Naive thymus-derived CD4-positive, alpha-beta T cell (primary cell): ENCODE data around the gene SLC25A38. TPM values are rescaled to one million over a fixed set of nuclear protein-coding genes. Genes with fewer than 3 reads are reported as not detected.
"Not testable (repeated sequence)": the region's sequence is repeated elsewhere in the genome, so short reads cannot be mapped to it uniquely, and the experiment has no call there.

ENCODE experiments used
- ATAC-seq: fragments of 150-1000 bp; cut with Tn5 transposase; 2 replicates; pipeline ENCODE4 v1.10.0; 2021; ENCODE audit warnings: mild to moderate bottlenecking, moderate library complexity
- CTCF ChIA-PET: fragments of 350-600 bp; sonication (Branson Sonifier 250); formaldehyde crosslinking; loops from one replicate; lab custom pipeline; 2021; ENCODE audit warnings: antibody characterized with exemption; lab: Charles Lee
- POLR2A ChIA-PET: fragments of 350-600 bp; sonication (Branson Sonifier 250); formaldehyde crosslinking; loops from one replicate; lab custom pipeline; 2021; ENCODE audit warnings: antibody characterized with exemption, inconsistent platforms; lab: Charles Lee
- DNase-seq, 9 donors: peaks; one replicate each; pipeline versions ENCODE4 v3.0.0 to v3.0.0-alpha.2; 2020 to 2022; ENCODE audit warnings: mixed read lengths in 1 of 9
- H3K27ac ChIP-seq: one replicate; pipeline ENCODE4 v1.7.0; 2013; ENCODE audit warnings: mild to moderate bottlenecking, low read depth, low read length, moderate library complexity
- H3K27me3 ChIP-seq, 2 donors: one replicate each; pipeline ENCODE4 v1.7.0; 2013; ENCODE audit warnings: low read length in 2 of 2, mild to moderate bottlenecking in 2 of 2, moderate library complexity in 2 of 2; ENCODE audit not compliant: control insufficient read depth in 2 of 2, insufficient read depth in 2 of 2
- H3K36me3 ChIP-seq, 3 experiments: 1 replicate in 2 of 3; 2 replicates in 1 of 3; pipeline ENCODE4 v1.7.0; 2013; ENCODE audit warnings: low read length in 3 of 3, mild to moderate bottlenecking in 3 of 3, moderate library complexity in 1 of 3; ENCODE audit not compliant: insufficient read depth in 3 of 3, control insufficient read depth in 2 of 3
- H3K4me1 ChIP-seq, 2 donors: one replicate each; pipeline ENCODE4 v1.7.0; 2013; ENCODE audit warnings: low read length in 2 of 2, mild to moderate bottlenecking in 2 of 2, moderate library complexity in 1 of 2; ENCODE audit not compliant: control insufficient read depth in 2 of 2, insufficient read depth in 2 of 2
- H3K4me3 ChIP-seq: 2 replicates; pipeline ENCODE4 v1.7.0; 2013; ENCODE audit warnings: mild to moderate bottlenecking, low read length
- H3K9me3 ChIP-seq, 3 experiments: 1 replicate in 2 of 3; 2 replicates in 1 of 3; pipeline ENCODE4 v1.7.0; 2013; ENCODE audit warnings: low read length in 3 of 3; ENCODE audit not compliant: control insufficient read depth in 2 of 3
- H3K27ac Mint-ChIP-seq, 9 donors: one replicate each; pipeline ENCODE4 v1.8.0; 2020 to 2022; ENCODE audit warnings: mixed read lengths in 9 of 9, mild to moderate bottlenecking in 8 of 9, moderate library complexity in 5 of 9, inconsistent platforms in 2 of 9
- H3K27me3 Mint-ChIP-seq, 5 donors: one replicate each; pipeline ENCODE4 v1.8.0; 2021 to 2022; ENCODE audit warnings: mixed read lengths in 5 of 5, mild to moderate bottlenecking in 1 of 5
- H3K36me3 Mint-ChIP-seq, 5 donors: one replicate each; pipeline ENCODE4 v1.8.0; 2020 to 2022; ENCODE audit warnings: mixed read lengths in 5 of 5, mild to moderate bottlenecking in 3 of 5, inconsistent platforms in 1 of 5
- H3K4me1 Mint-ChIP-seq, 7 donors: one replicate each; pipeline ENCODE4 v1.8.0; 2020 to 2022; ENCODE audit warnings: mixed read lengths in 7 of 7, mild to moderate bottlenecking in 3 of 7, inconsistent platforms in 1 of 7
- H3K4me3 Mint-ChIP-seq, 10 donors: one replicate each; pipeline ENCODE4 v1.8.0; 2020 to 2022; ENCODE audit warnings: mild to moderate bottlenecking in 10 of 10, mixed read lengths in 10 of 10, moderate library complexity in 6 of 10, inconsistent platforms in 2 of 10
- H3K9me3 Mint-ChIP-seq, 11 donors: one replicate each; pipeline ENCODE4 v1.8.0; 2020 to 2022; ENCODE audit warnings: mixed read lengths in 11 of 11, mild to moderate bottlenecking in 4 of 11, inconsistent platforms in 1 of 11, moderate library complexity in 1 of 11
- intact Hi-C, 2 donors: fragments of 100-400 bp; cut with micrococcal nuclease; formaldehyde crosslinking; loops; one replicate each; pipeline ENCODE4 v1.15.1; 2023
- polyA plus RNA-seq, 2 donors: library from polyadenylated mRNA; unstranded; fragments of 300-500 nt; fragmentation: Illumina TruSeq; gene quantifications; one replicate each; pipeline ENCODE4 v1.2.3, GENCODE V29; 2021
- total RNA-seq, 6 experiments: library from RNA in 5 of 6; stranded (reverse) in 5 of 6; gene quantifications; 1 replicate in 5 of 6; 2 replicates in 1 of 6; pipeline ENCODE4 v1.2.3 and lab custom pipeline; 2021 to 2026

The SLC25A38 gene
- total and polyA plus RNA-seq, 7 experiments from 2014 or later: 30.3 to 53.7 (median 46.8) TPM

DNA sequence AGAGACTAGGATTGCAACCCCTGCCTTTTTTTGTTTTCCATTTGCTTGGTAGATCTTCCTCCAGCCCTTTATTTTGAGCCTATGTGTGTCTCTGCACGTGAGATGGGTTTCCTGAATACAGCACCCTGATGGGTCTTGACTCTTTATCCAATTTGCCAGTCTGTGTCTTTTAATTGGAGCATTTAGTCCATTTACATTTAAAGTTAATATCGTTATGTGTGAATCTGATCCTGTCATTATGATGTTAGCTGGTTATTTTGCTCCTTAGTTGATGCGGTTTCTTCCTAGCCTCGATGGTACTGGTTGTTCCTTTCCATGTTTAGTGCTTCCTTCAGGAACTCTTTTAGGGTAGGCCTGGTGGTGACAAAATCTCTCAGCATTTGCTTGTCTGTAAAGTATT lies 12.7 kb upstream of the SLC25A38 start:
- H3K4me3 ChIP-seq, H3K36me3 ChIP-seq, H3K9me3 ChIP-seq, POLR2A ChIA-PET, H3K4me3 Mint-ChIP-seq, H3K27me3 ChIP-seq, H3K27ac ChIP-seq, H3K27ac Mint-ChIP-seq, CTCF ChIA-PET, H3K4me1 Mint-ChIP-seq, H3K4me1 ChIP-seq, intact Hi-C loops, ATAC-seq, DNase-seq: not testable (repeated sequence)
- Mint-ChIP-seq H3K36me3 (peaks cover 0 to 36% (median 4%) of the 10 kb centered on the region in 5 donors), H3K27me3 (peaks cover 0 to 21% (median 0%) of the 10 kb centered on the region in 5 donors), H3K9me3 (peaks cover 0 to 18% (median 3%) of the 10 kb centered on the region in 11 donors)

DNA sequence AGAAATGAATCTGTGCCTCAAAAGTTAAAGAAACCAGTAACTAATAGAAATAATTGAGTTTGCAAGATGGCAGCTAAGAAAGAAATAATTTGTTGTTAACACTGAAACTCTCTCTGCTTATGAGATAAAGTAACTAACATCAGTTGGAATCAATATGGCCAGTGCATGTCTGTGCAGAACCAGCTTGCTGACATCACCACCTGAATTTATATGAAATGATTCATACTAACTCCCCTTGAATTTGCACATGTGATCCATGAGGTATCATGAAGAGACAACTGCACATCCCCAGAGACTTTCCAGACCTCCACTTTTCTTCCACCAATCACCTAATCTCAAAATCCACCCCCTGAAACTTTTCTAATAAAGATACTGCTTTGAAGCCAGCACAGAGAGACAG lies 10.3 kb upstream of the SLC25A38 start:
- H3K4me1 Mint-ChIP-seq: peaks cover 0 to 12% (median 0%) of the 10 kb centered on the region in 7 donors
- H3K36me3 Mint-ChIP-seq: peaks cover 0 to 32% (median 4%) of the 10 kb centered on the region in 5 donors
- H3K9me3 ChIP-seq: no peaks in the 10 kb centered on the region
- no peak overlapping the region for H3K27ac Mint-ChIP-seq
- ChIA-PET POLR2A (no interaction called here), CTCF (interaction anchor here (1.5 kb wide), 1 partner anchor 81 kb away, joined by 4 read pairs; no protein-coding TSS in a partner anchor)
- intact Hi-C loops: no loop called here
- no peaks in the 10 kb centered on the region for H3K27me3 ChIP-seq
- H3K27ac ChIP-seq: no peak overlapping the region
- ATAC-seq: no peak
- H3K4me3 ChIP-seq: no peak overlapping the region
- H3K9me3 Mint-ChIP-seq: peaks cover 0 to 15% (median 3%) of the 10 kb centered on the region in 11 donors
- H3K27me3 Mint-ChIP-seq: peaks cover 0 to 19% (median 3%) of the 10 kb centered on the region in 5 donors
- no peak overlapping the region for H3K4me3 Mint-ChIP-seq
- H3K4me1 ChIP-seq: peaks cover 0 to under 1% of the 10 kb centered on the region in 2 donors
- no peaks in the 10 kb centered on the region for H3K36me3 ChIP-seq
- DNase-seq: no peak

DNA sequence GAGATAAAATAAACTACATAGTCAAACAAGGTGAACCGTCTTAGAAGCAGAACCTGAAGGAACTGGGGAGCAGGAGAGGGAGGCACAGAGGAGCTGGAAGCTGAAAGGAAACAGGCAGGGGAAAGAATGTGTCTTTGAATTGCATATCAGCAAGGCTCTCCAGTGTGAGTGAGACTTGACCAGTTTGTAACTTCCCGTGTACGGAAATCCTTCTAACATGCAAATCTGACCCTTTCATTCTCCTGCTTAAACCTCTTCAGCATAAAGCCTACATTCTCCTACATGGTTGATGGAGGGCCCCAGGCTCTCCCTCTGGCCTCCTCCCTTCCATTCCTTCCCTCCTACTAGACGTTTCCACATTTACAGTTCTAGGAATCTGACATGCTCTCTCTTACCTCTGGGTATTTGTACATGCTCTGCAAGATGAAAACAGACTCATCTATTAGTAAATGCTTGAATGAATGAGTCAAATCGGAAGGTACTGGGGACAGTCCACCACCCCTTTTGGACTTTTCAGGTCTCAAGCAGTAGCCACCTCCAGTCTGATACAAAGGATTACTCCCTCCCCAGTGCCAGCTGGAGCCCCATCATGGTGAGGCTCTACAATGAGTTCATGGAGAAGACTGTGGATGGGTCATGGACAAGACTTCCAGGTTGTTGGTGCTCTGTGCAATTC lies 6.1 kb upstream of the SLC25A38 start:
- Histone ChIP-seq H3K4me3 (no peak overlapping the region), H3K27me3 (no peaks in the 10 kb centered on the region), H3K9me3 (no peaks in the 10 kb centered on the region), H3K27ac (no peak overlapping the region), H3K36me3 (no peaks in the 10 kb centered on the region), H3K4me1 (peaks cover 6% of the 10 kb centered on the region in 2 donors)
- no peak for DNase-seq
- H3K27me3 Mint-ChIP-seq: peaks cover 0 to 5% (median 0%) of the 10 kb centered on the region in 5 donors
- intact Hi-C loops: loop anchor here (5.0 kb wide), 1 partner anchor 170 kb away; no protein-coding TSS in a partner anchor
- no peaks in the 10 kb centered on the region for H3K9me3 Mint-ChIP-seq
- no peak for ATAC-seq
- POLR2A ChIA-PET: interaction anchor here (0.7 kb wide), 1 partner anchor 373 kb away, joined by 3 read pairs; no protein-coding TSS in a partner anchor
- H3K4me3 Mint-ChIP-seq: no peak overlapping the region
- H3K27ac Mint-ChIP-seq: no peak overlapping the region
- H3K4me1 Mint-ChIP-seq: peaks cover 0 to 17% (median 5%) of the 10 kb centered on the region in 7 donors
- peaks cover 0 to 13% (median 4%) of the 10 kb centered on the region in 5 donors for H3K36me3 Mint-ChIP-seq
- CTCF ChIA-PET: interaction anchor here (1.2 to 2.3 kb wide), 4 partner anchors 88 to 251 kb away, joined by 3 to 12 read pairs (median 5); no protein-coding TSS in a partner anchor

DNA sequence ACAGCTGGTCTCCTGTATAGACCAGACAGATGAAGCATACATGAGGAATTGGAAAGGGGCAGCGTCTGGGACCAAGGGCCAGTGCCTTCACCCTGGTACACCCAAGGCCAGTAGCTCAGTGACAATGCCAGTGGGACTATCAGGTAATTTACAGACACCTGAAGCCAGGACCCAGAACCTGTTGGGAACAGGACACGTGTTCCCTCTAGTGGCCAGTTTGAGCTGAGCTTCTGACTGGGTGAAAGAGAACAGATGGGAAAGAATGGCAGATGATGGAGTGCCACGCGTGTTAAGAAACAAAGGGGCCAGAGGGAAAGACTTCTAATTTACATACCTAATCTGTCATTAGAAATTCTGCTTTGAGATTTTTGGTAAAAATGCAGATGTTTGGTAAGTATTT lies 5.1 kb upstream of the SLC25A38 start:
- intact Hi-C loops: loop anchor here (1.0 to 5.0 kb wide), 6 partner anchors 86 to 277 kb away; no protein-coding TSS in a partner anchor
- ChIA-PET POLR2A (interaction anchor here (0.6 to 1.2 kb wide), 3 partner anchors 9 to 327 kb away, joined by 3 to 5 read pairs (median 3); no protein-coding TSS in a partner anchor), CTCF (interaction anchor here (0.6 to 2.3 kb wide), 7 partner anchors 36 to 949 kb away, joined by 3 to 13 read pairs (median 3); no protein-coding TSS in a partner anchor)
- Histone ChIP-seq H3K4me1 (peaks cover 6% of the 10 kb centered on the region in 2 donors), H3K4me3 (no peak overlapping the region), H3K9me3 (no peaks in the 10 kb centered on the region), H3K36me3 (no peaks in the 10 kb centered on the region), H3K27ac (no peak overlapping the region), H3K27me3 (no peaks in the 10 kb centered on the region)
- ATAC-seq: peak; percentile 86
- no peaks in the 10 kb centered on the region for H3K9me3 Mint-ChIP-seq
- H3K27me3 Mint-ChIP-seq: peaks cover 0 to 3% (median 0%) of the 10 kb centered on the region in 5 donors
- peaks cover 0 to 11% (median 1%) of the 10 kb centered on the region in 5 donors for H3K36me3 Mint-ChIP-seq
- DNase-seq: peak in 8 of 9 donors; percentile 32 to 68 (median 62)
- no peak overlapping the region for H3K27ac Mint-ChIP-seq
- no peak overlapping the region for H3K4me3 Mint-ChIP-seq
- H3K4me1 Mint-ChIP-seq: peaks cover 0 to 20% (median 13%) of the 10 kb centered on the region in 7 donors

DNA sequence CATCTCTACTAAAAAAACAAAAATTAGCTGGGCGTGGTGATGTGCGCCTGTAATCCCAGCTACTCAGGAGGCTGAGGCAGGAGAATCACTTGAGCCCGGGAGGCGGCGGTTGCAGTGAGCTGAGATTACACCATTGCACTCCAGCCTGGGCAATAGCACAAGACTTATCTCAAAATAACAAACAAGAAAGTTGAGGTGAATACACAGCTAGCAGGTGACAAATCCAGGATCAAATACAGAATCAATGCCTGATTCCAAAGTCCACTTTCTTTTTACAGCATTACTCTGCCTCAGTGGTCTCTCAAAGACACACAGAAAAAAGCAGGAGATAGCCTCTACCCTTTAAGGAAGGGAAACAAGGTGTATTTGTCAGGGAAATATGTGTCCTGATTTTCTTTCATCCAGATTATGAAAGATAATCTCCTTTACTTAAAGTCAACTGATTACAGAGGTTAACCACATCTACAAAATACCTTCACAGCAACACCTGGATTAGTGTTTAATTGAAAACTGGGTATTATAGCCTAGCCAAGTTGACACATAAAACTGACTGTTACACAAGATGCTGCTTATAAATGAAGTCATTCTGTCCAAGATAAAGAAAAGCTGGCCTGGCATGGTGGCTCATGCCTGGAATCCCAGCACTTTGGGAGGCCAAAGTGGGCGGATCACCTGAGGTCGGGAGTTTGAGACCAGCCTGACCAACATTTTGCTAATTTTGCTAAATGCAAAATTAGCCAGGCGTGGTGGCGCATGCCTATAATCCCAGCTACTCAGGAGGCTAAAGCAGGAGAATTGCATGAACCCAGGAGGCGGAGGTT lies 4.0 kb upstream of the SLC25A38 start:
- Mint-ChIP-seq H3K4me3 (no peak overlapping the region), H3K36me3 (peaks cover 0 to 11% (median 0%) of the 10 kb centered on the region in 5 donors), H3K4me1 (peaks cover 0 to 24% (median 15%) of the 10 kb centered on the region in 7 donors), H3K27ac (no peak overlapping the region), H3K9me3 (no peaks in the 10 kb centered on the region), H3K27me3 (peaks cover 0 to 3% (median 0%) of the 10 kb centered on the region in 5 donors)
- intact Hi-C loops: loop anchor here (1.0 to 5.0 kb wide), 6 partner anchors 87 to 278 kb away; no protein-coding TSS in a partner anchor
- no peaks in the 10 kb centered on the region for H3K9me3 ChIP-seq
- DNase-seq: no peak
- peaks cover 6% of the 10 kb centered on the region in 2 donors for H3K4me1 ChIP-seq
- no peak for ATAC-seq
- peaks cover 0 to 6% (median 0%) of the 10 kb centered on the region in 3 experiments for H3K36me3 ChIP-seq
- CTCF ChIA-PET: interaction anchor here (0.7 to 2.1 kb wide), 5 partner anchors 18 to 501 kb away, joined by 3 to 13 read pairs (median 4); no protein-coding TSS in a partner anchor
- H3K27ac ChIP-seq: no peak overlapping the region
- no peaks in the 10 kb centered on the region for H3K27me3 ChIP-seq
- H3K4me3 ChIP-seq: no peak overlapping the region
- POLR2A ChIA-PET: interaction anchor here (1.2 kb wide), 1 partner anchor 18 kb away, joined by 3 read pairs; no protein-coding TSS in a partner anchor

DNA sequence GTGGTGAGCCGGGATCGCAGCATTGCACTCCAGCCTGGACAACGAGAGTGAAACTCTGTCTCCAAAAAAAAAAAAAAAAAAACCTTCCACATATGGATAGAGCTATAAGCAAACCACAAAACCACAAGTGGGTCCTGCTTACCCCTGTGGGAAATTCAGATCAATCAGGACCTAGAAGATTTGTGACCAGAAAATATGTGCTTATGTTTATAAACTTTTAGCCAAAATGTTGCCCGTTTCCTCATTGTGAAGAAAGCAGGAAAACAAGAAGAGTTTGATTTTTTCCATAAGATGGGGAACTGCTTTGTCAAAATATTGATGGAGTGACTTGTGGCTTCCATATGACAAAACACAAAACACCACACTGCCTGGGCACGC lies 3.4 kb upstream of the SLC25A38 start:
- ChIA-PET CTCF (interaction anchor here (0.7 to 2.1 kb wide), 2 partner anchors 87 to 500 kb away, joined by 4 to 13 read pairs; no protein-coding TSS in a partner anchor), POLR2A (no interaction called here)
- Histone ChIP-seq H3K4me1 (peaks cover 8 to 11% of the 10 kb centered on the region in 2 donors), H3K36me3 (peaks cover 0 to 6% (median 0%) of the 10 kb centered on the region in 3 experiments), H3K4me3 (no peak overlapping the region), H3K27me3 (no peaks in the 10 kb centered on the region), H3K27ac (no peak overlapping the region), H3K9me3 (no peaks in the 10 kb centered on the region)
- ATAC-seq (no peak), DNase-seq (no peak)
- Mint-ChIP-seq H3K4me1 (peaks cover under 1 to 28% (median 19%) of the 10 kb centered on the region in 7 donors), H3K9me3 (no peaks in the 10 kb centered on the region), H3K27me3 (peaks cover 0 to 3% (median 0%) of the 10 kb centered on the region in 5 donors), H3K4me3 (no peak overlapping the region), H3K36me3 (peaks cover 0 to 10% (median 0%) of the 10 kb centered on the region in 5 donors), H3K27ac (no peak overlapping the region)
- intact Hi-C loops: loop anchor here (5.0 to 10.0 kb wide), 5 partner anchors 172 to 1245 kb away; partner anchors contain the start of genes ACAA1 (in 1 of the 2), EIF1B (in 1 of the 2), EXOG (in 1 of the 2) and MYD88 (in 1 of the 2)
